Measurements from ENCODE around the gene ROBO1.

Gene ROBO1

GRCh38 chr3:79639855-79640254 is 127.9 kb downstream of the ROBO1 start:
- TF ChIP-seq POLR2A (IDR thresholded peaks at IDR 0.05; ENCODE audit: low read depth, low read length) = no peak
- DNase-seq (ENCODE audit: insufficient read length, low spot score) (no peak), FAIRE-seq (no peak)

GRCh38 chr3:79636372-79636771 is 131.4 kb downstream of the ROBO1 start:
- no peak for TF ChIP-seq POLR2A (IDR thresholded peaks at IDR 0.05; ENCODE audit: low read depth, low read length)
- DNase-seq (ENCODE audit: insufficient read length, low spot score) (no peak), FAIRE-seq (no peak)

- no peak for TF ChIP-seq POLR2A (IDR thresholded peaks at IDR 0.05; ENCODE audit: low read depth, low read length)
- FAIRE-seq (no peak), DNase-seq (ENCODE audit: insufficient read length, low spot score) (no peak)
These were observed 135.0 kb downstream of the ROBO1 start for GRCh38 chr3:79632842-79633241.

- no peak for TF ChIP-seq POLR2A (IDR thresholded peaks at IDR 0.05; ENCODE audit: low read depth, low read length)
- DNase-seq (ENCODE audit: insufficient read length, low spot score) (no peak), FAIRE-seq (no peak)
These were observed 148.9 kb downstream of the ROBO1 start for GRCh38 chr3:79618883-79619282.

- FAIRE-seq (no peak), DNase-seq (ENCODE audit: insufficient read length, low spot score) (no peak)
These were observed 161.4 kb downstream of the ROBO1 start for GRCh38 chr3:79606414-79606813.

GRCh38 chr3:79604681-79605080 is 163.1 kb downstream of the ROBO1 start:
- no peak for DNase-seq (ENCODE audit: insufficient read length, low spot score)
- TF ChIP-seq POLR2A (IDR thresholded peaks at IDR 0.05; ENCODE audit: low read depth, low read length) = no peak
- no peak for FAIRE-seq

More at GRCh38 chr3:79606414-79606813, 161.4 kb downstream of the ROBO1 start:
- no peak for TF ChIP-seq POLR2A (IDR thresholded peaks at IDR 0.05; ENCODE audit: low read depth, low read length)

GRCh38 chr3:79602385-79602784 is 165.4 kb downstream of the ROBO1 start:
- FAIRE-seq = no peak

GRCh38 chr3:79598594-79598993 is 169.2 kb downstream of the ROBO1 start:
- no peak for TF ChIP-seq POLR2A (IDR thresholded peaks at IDR 0.05; ENCODE audit: low read depth, low read length)
- FAIRE-seq (no peak), DNase-seq (ENCODE audit: insufficient read length, low spot score) (no peak)

More at GRCh38 chr3:79602385-79602784, 165.4 kb downstream of the ROBO1 start:
- no peak for TF ChIP-seq POLR2A (IDR thresholded peaks at IDR 0.05; ENCODE audit: low read depth, low read length)
- DNase-seq (ENCODE audit: insufficient read length, low spot score) = no peak

GRCh38 chr3:79597709-79598108 is 170.1 kb downstream of the ROBO1 start:
- DNase-seq (ENCODE audit: insufficient read length, low spot score) (no peak), FAIRE-seq (no peak)
- TF ChIP-seq POLR2A (IDR thresholded peaks at IDR 0.05; ENCODE audit: low read depth, low read length) = no peak

- TF ChIP-seq POLR2A (IDR thresholded peaks at IDR 0.05; ENCODE audit: low read depth, low read length) = no peak
- no peak for DNase-seq (ENCODE audit: insufficient read length, low spot score)
- no peak for FAIRE-seq
These were observed 180.6 kb downstream of the ROBO1 start for GRCh38 chr3:79587150-79587549.

- DNase-seq (ENCODE audit: insufficient read length, low spot score) (no peak), FAIRE-seq (no peak)
- TF ChIP-seq POLR2A (IDR thresholded peaks at IDR 0.05; ENCODE audit: low read depth, low read length) = no peak
These were observed 181.6 kb downstream of the ROBO1 start for GRCh38 chr3:79586232-79586631.

- no peak for TF ChIP-seq POLR2A (IDR thresholded peaks at IDR 0.05; ENCODE audit: low read depth, low read length)
- DNase-seq (ENCODE audit: insufficient read length, low spot score) (no peak), FAIRE-seq (no peak)
These were observed 194.9 kb downstream of the ROBO1 start for GRCh38 chr3:79572930-79573329.

- FAIRE-seq (no peak), DNase-seq (ENCODE audit: insufficient read length, low spot score) (no peak)
- no peak for TF ChIP-seq POLR2A (IDR thresholded peaks at IDR 0.05; ENCODE audit: low read depth, low read length)
These were observed 198.9 kb downstream of the ROBO1 start for GRCh38 chr3:79568938-79569337.

- FAIRE-seq (no peak), DNase-seq (ENCODE audit: insufficient read length, low spot score) (no peak)
- TF ChIP-seq POLR2A (IDR thresholded peaks at IDR 0.05; ENCODE audit: low read depth, low read length) = no peak
These were observed 203.6 kb downstream of the ROBO1 start for GRCh38 chr3:79564192-79564591.

GRCh38 chr3:79560698-79561097 is 207.1 kb downstream of the ROBO1 start:
- no peak for FAIRE-seq
- TF ChIP-seq POLR2A (IDR thresholded peaks at IDR 0.05; ENCODE audit: low read depth, low read length) = no peak
- no peak for DNase-seq (ENCODE audit: insufficient read length, low spot score)

- DNase-seq (ENCODE audit: insufficient read length, low spot score) = no peak
- FAIRE-seq = no peak
These were observed 208.9 kb downstream of the ROBO1 start for GRCh38 chr3:79558943-79559342.

More at GRCh38 chr3:79558943-79559342, 208.9 kb downstream of the ROBO1 start:
- no peak for TF ChIP-seq POLR2A (IDR thresholded peaks at IDR 0.05; ENCODE audit: low read depth, low read length)

Measured in H54 (cell line).